GM12875 (cell line): ENCODE data around the gene CRYL1.

Experiments used
- H3K4me3 ChIP-seq: one replicate; pipeline ENCODE4 v1.5.1; 2011; ENCODE audit warnings: low read depth, low read length, control low read depth
- CTCF ChIP-seq: IDR thresholded peaks from 2 replicates; pipeline ENCODE4 v1.5.1; 2011; ENCODE audit warnings: low read depth, mild to moderate bottlenecking, control low read depth, inconsistent platforms, low read length, moderate library complexity, borderline replicate concordance; ENCODE audit not compliant: insufficient read depth

Gene CRYL1

GRCh38 chr13:20389696-20390525 lies 135.7 kb downstream of the CRYL1 start:
- H3K4me3 ChIP-seq: no peak overlapping the region
- no peak for TF ChIP-seq CTCF

GRCh38 chr13:20388184-20388583 lies 137.5 kb downstream of the CRYL1 start:
- TF ChIP-seq CTCF: no peak
- H3K4me3 ChIP-seq: no peak overlapping the region

- no peak for TF ChIP-seq CTCF
- H3K4me3 ChIP-seq: no peak overlapping the region
These were observed 138.2 kb downstream of the CRYL1 start for GRCh38 chr13:20387441-20387971.

- H3K4me3 ChIP-seq: no peak overlapping the region
- TF ChIP-seq CTCF: no peak
These were observed 138.7 kb downstream of the CRYL1 start for GRCh38 chr13:20387006-20387405.

GRCh38 chr13:20383058-20383457 lies 142.6 kb downstream of the CRYL1 start:
- no peak for TF ChIP-seq CTCF

GRCh38 chr13:20381401-20381800 lies 144.3 kb downstream of the CRYL1 start:
- no peak for TF ChIP-seq CTCF
- H3K4me3 ChIP-seq: no peak overlapping the region

More at GRCh38 chr13:20383058-20383457, 142.6 kb downstream of the CRYL1 start:
- no peak overlapping the region for H3K4me3 ChIP-seq

- no peak overlapping the region for H3K4me3 ChIP-seq
- no peak for TF ChIP-seq CTCF
These were observed 146.9 kb downstream of the CRYL1 start for GRCh38 chr13:20378721-20379120.
